SK-N-SH treated with all-trans-retinoic acid at 6 μM for 48 hours (cell line): ENCODE results near the gene AARSD1.
"Not testable (repeated sequence)": the region's sequence is repeated elsewhere in the genome, so short reads cannot be mapped to it uniquely, and the experiment has no call there.

Source experiments
- CSDC2 ChIP-seq: fragments of 250-450 bp; sonication (Bioruptor Pico); IDR thresholded peaks from 2 replicates; pipeline ENCODE4 v1.5.0; 2020; ENCODE audit warnings: mild to moderate bottlenecking, moderate library complexity
- ISL1 ChIP-seq: fragments of 250-450 bp; sonication (Bioruptor Pico); IDR thresholded peaks from 2 replicates; pipeline ENCODE4 v2.1.2; 2022; ENCODE audit warnings: mild to moderate bottlenecking, moderate library complexity
- OSR1 ChIP-seq: fragments of 250-450 bp; sonication (Bioruptor Pico); IDR thresholded peaks from 2 replicates; pipeline ENCODE4 v1.8.0; 2022; ENCODE audit warnings: moderate library complexity, mild to moderate bottlenecking, inconsistent platforms
- PPARA ChIP-seq: fragments of 250-450 bp; sonication (Bioruptor Pico); IDR thresholded peaks from 2 replicates; pipeline ENCODE4 v1.5.0; 2020; ENCODE audit warnings: mild to moderate bottlenecking, borderline replicate concordance
- RARB ChIP-seq: fragments of 250-450 bp; sonication (Bioruptor Pico); IDR thresholded peaks from 2 replicates; pipeline ENCODE4 v1.8.0; 2021; ENCODE audit warnings: mild to moderate bottlenecking, moderate library complexity
- TCF4 ChIP-seq: fragments of 250-450 bp; sonication (Bioruptor Pico); IDR thresholded peaks from 2 replicates; pipeline ENCODE4 v1.8.0; 2021; ENCODE audit warnings: mild to moderate bottlenecking, moderate library complexity, borderline replicate concordance
- TOX ChIP-seq: fragments of 250-450 bp; sonication (Bioruptor Pico); IDR thresholded peaks from 2 replicates; pipeline ENCODE4 v1.8.0; 2021; ENCODE audit warnings: mild to moderate bottlenecking, moderate library complexity, borderline replicate concordance
- ZFP3 ChIP-seq: fragments of 250-450 bp; sonication (Bioruptor Pico); IDR thresholded peaks from 2 replicates; pipeline ENCODE4 v1.5.0; 2020; ENCODE audit warnings: mild to moderate bottlenecking, moderate library complexity
- ZFP30 ChIP-seq: fragments of 450-650 bp; formaldehyde crosslinking; IDR thresholded peaks from 2 replicates; pipeline ENCODE4 v1.5.0; 2022; ENCODE audit warnings: mild to moderate bottlenecking, moderate library complexity
- ZNF565 ChIP-seq: fragments of 450-650 bp; formaldehyde crosslinking; conservative IDR thresholded peaks from 2 replicates; pipeline ENCODE4 v1.5.0; 2020; ENCODE audit warnings: low read depth, mild to moderate bottlenecking, moderate library complexity
- ZNF70 ChIP-seq: fragments of 450-650 bp; formaldehyde crosslinking; IDR thresholded peaks from 2 replicates; pipeline ENCODE4 v1.5.0; 2020; ENCODE audit warnings: mild to moderate bottlenecking, moderate library complexity
- ZNF8 ChIP-seq: fragments of 450-650 bp; formaldehyde crosslinking; IDR thresholded peaks from 2 replicates; pipeline ENCODE4 v1.5.0; 2020; ENCODE audit warnings: mild to moderate bottlenecking, moderate library complexity
- TF ChIP-seq, protein P1 (sequence below): fragments of 250-450 bp; sonication (Bioruptor Pico); IDR thresholded peaks from 2 replicates; pipeline ENCODE4 v1.8.0; 2020; ENCODE audit warnings: mild to moderate bottlenecking, moderate library complexity, borderline replicate concordance
- TF ChIP-seq, protein P2 (sequence below): fragments of 250-450 bp; sonication (Bioruptor Pico); IDR thresholded peaks from 2 replicates; pipeline ENCODE4 v1.5.0; 2020; ENCODE audit warnings: mild to moderate bottlenecking, moderate library complexity

- not testable (repeated sequence) for TF ChIP-seq ZFP3 (CRISPR knock-in tag); ZNF565 (CRISPR knock-in tag); CSDC2 (CRISPR knock-in tag); TOX (CRISPR knock-in tag); TCF4 (CRISPR knock-in tag); ISL1; ZFP30 (CRISPR knock-in tag); OSR1 (CRISPR knock-in tag); RARB; ZNF8 (CRISPR knock-in tag); PPARA (CRISPR knock-in tag); ZNF70 (CRISPR knock-in tag)
- TF ChIP-seq, protein P1, sequence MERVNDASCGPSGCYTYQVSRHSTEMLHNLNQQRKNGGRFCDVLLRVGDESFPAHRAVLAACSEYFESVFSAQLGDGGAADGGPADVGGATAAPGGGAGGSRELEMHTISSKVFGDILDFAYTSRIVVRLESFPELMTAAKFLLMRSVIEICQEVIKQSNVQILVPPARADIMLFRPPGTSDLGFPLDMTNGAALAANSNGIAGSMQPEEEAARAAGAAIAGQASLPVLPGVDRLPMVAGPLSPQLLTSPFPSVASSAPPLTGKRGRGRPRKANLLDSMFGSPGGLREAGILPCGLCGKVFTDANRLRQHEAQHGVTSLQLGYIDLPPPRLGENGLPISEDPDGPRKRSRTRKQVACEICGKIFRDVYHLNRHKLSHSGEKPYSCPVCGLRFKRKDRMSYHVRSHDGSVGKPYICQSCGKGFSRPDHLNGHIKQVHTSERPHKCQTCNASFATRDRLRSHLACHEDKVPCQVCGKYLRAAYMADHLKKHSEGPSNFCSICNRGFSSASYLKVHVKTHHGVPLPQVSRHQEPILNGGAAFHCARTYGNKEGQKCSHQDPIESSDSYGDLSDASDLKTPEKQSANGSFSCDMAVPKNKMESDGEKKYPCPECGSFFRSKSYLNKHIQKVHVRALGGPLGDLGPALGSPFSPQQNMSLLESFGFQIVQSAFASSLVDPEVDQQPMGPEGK (CRISPR knock-in tag) = not testable (repeated sequence)
- TF ChIP-seq, protein P2, sequence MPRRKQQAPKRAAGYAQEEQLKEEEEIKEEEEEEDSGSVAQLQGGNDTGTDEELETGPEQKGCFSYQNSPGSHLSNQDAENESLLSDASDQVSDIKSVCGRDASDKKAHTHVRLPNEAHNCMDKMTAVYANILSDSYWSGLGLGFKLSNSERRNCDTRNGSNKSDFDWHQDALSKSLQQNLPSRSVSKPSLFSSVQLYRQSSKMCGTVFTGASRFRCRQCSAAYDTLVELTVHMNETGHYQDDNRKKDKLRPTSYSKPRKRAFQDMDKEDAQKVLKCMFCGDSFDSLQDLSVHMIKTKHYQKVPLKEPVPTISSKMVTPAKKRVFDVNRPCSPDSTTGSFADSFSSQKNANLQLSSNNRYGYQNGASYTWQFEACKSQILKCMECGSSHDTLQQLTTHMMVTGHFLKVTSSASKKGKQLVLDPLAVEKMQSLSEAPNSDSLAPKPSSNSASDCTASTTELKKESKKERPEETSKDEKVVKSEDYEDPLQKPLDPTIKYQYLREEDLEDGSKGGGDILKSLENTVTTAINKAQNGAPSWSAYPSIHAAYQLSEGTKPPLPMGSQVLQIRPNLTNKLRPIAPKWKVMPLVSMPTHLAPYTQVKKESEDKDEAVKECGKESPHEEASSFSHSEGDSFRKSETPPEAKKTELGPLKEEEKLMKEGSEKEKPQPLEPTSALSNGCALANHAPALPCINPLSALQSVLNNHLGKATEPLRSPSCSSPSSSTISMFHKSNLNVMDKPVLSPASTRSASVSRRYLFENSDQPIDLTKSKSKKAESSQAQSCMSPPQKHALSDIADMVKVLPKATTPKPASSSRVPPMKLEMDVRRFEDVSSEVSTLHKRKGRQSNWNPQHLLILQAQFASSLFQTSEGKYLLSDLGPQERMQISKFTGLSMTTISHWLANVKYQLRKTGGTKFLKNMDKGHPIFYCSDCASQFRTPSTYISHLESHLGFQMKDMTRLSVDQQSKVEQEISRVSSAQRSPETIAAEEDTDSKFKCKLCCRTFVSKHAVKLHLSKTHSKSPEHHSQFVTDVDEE (CRISPR knock-in tag) = not testable (repeated sequence)
Observed at GRCh38 chr17:42916388-42917235, 47.6 kb downstream of the AARSD1 start.
